Uterus (tissue), 2 donors: ENCODE results near the gene FXR1.

Experiments
- CTCF ChIP-seq, 4 experiments: fragments of 200-600 bp in 2 of 4; fragments of 450-650 bp in 2 of 4; sonication (generic) in 2 of 4; IDR thresholded peaks; one replicate each; pipeline ENCODE4 v1.5.1; 2016 to 2019; ENCODE audit warnings: antibody characterized with exemption in 4 of 4, mild to moderate bottlenecking in 2 of 4, moderate library complexity in 1 of 4
- POLR2A ChIP-seq, 2 donors: fragments of 450-650 bp; IDR thresholded peaks; one replicate each; pipeline ENCODE4 v1.6.1; 2016; ENCODE audit warnings: antibody characterized with exemption in 2 of 2, mild to moderate bottlenecking in 1 of 2, moderate library complexity in 1 of 2

GRCh38 chr3:180974286-180974685 is 61.8 kb downstream of the FXR1 start:
- TF ChIP-seq CTCF (IDR thresholded peaks at IDR 0.05) (no peak), POLR2A (IDR thresholded peaks at IDR 0.05) (no peak)
